Skin epidermis (tissue), 12 donors: ENCODE data around the gene ZBTB20.

Experiments
- H3K27ac ChIP-seq, 21 experiments: fragments of 200-600 bp; sonication (generic) in 11 of 21; one replicate each; pipeline ENCODE4 v1.5.0; 2020; ENCODE audit warnings: mild to moderate bottlenecking in 3 of 21, inconsistent platforms in 2 of 21, moderate library complexity in 2 of 21
- H3K4me3 ChIP-seq, 7 experiments: fragments of 200-600 bp; sonication (generic) in 2 of 7; one replicate each; pipeline ENCODE4 v1.5.0; 2020; ENCODE audit warnings: inconsistent platforms in 2 of 7, mild to moderate bottlenecking in 2 of 7, moderate library complexity in 1 of 7

The ZBTB20 gene

GRCh38 chr3:114669614-114670013 is 477.5 kb downstream of the ZBTB20 start:
- peak overlapping the region in 1 of 21 experiments; percentile 29 for H3K27ac ChIP-seq
- H3K4me3 ChIP-seq = no peak overlapping the region

DNA sequence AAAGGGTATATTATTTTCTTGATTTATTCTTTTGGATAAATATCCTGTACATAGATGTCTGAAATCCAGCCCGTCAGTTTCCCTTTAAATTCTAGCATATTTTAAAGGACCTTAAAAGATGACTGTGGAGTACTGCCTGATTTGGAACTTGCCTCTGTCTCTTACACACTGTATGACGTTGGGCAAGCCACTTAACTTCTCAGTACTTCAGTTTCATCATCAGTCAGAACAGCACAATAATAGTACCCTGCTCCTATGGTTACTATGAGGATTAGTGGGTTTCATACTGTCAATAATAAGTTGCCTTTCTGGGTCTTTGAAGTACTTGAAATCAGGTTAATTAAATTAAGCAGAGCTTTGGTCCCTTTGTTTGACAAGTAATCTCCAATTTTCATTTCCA is 479.0 kb downstream of the ZBTB20 start:
- no peak overlapping the region for H3K27ac ChIP-seq
- no peak overlapping the region for H3K4me3 ChIP-seq

DNA sequence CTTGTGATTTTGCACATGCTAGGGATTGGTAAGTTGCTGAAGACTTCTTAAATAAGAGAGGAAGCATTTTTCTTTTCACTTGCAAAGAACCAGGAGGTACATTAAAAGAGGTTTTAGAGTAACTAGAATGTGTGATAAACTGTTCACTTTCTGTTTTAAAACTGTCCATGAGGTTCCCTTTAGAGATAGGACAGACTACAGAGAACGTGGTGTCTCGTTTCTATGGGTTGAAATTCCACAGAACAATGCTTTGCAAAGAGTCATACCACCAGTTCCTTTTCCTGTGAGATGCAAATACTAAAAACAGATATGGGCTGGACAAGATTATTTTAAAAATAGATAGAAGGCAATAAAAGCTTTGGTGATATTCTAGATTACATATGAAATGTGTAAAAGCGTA is 480.5 kb downstream of the ZBTB20 start:
- H3K4me3 ChIP-seq = no peak overlapping the region
- peak overlapping the region in 1 of 21 experiments; percentile 28 for H3K27ac ChIP-seq

GRCh38 chr3:114664006-114664405 is 483.1 kb downstream of the ZBTB20 start:
- Histone ChIP-seq H3K4me3 (no peak overlapping the region), H3K27ac (no peak overlapping the region)

DNA sequence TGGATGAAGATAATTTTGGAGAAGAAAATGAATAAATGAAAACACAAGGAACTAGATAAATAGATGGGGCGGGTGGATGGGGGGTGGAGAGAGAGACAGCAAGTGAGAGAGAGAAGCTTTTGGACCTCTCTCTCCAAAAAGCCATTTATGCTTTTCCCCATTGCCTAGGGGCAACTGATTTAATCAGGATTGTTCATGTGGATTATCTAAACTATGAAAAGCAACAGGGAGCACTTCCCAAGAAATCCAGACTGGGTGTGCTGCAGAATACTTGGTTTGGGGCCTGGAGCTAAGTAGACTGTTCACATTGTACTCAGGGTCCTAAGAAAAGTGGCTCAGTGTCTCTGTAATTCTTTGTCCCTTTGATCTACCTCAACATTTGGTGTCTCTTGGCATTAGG is 486.3 kb downstream of the ZBTB20 start:
- peak overlapping the region in 11 of 21 experiments; percentile 1 to 89 (median 59) for H3K27ac ChIP-seq
- no peak overlapping the region for H3K4me3 ChIP-seq

GRCh38 chr3:114660124-114660523 is 487.0 kb downstream of the ZBTB20 start:
- Histone ChIP-seq H3K27ac (peak overlapping the region in 16 of 21 experiments; percentile 13 to 89 (median 56)), H3K4me3 (no peak overlapping the region)

DNA sequence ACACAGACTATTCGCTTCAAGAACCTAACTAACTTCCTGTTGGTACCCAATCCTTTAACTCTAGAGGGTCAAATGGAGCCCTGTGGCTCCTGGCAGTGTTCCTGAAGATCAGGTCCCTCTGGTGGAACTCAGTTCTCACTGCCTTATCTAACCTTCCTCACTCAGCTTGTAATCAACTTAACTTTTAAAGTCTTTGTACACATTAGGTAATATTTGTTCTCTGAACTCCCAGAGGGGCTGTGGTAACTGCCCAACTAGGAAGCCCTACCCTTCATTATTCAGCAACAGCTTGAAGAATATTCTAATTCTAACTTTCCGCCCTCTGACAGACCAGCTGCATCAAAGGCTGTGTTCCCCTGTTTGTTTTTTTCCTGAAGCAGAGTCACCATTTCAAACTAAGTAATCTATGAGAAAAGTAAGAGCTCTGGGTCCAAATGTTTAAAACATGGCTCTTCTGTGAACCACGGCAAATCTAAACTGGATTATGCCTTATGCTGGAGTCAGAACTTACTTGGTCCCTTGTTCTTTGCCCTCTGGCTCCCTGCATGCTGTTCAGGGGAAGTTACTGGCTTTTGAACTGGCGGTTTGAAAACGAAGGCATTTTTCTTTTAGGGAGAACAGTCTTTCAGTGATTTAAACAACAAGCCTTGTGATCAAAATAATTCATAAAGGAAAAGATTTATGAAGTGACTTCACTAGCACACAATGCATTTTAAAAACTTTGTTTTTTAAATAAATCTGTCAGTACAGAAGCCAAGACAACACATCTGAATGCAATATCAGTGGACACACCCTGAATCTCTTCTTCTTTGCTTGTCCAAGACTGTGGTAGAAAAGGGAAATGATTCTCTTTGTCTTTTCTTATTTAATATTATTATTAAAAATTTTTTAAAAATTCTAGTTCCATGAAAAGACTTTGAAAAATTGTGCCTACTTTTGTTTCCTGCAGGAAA is 487.7 kb downstream of the ZBTB20 start:
- Histone ChIP-seq H3K4me3 (no peak overlapping the region), H3K27ac (peak overlapping the region in 18 of 21 experiments; percentile 13 to 89 (median 52))

- Histone ChIP-seq H3K27ac (peak overlapping the region in 1 of 21 experiments; percentile 8), H3K4me3 (no peak overlapping the region)
Measured at GRCh38 chr3:114651555-114651954, 495.5 kb downstream of the ZBTB20 start.

GRCh38 chr3:114650808-114651207 is 496.3 kb downstream of the ZBTB20 start:
- Histone ChIP-seq H3K4me3 (no peak overlapping the region), H3K27ac (peak overlapping the region in 2 of 21 experiments; percentile 24 to 50)

DNA sequence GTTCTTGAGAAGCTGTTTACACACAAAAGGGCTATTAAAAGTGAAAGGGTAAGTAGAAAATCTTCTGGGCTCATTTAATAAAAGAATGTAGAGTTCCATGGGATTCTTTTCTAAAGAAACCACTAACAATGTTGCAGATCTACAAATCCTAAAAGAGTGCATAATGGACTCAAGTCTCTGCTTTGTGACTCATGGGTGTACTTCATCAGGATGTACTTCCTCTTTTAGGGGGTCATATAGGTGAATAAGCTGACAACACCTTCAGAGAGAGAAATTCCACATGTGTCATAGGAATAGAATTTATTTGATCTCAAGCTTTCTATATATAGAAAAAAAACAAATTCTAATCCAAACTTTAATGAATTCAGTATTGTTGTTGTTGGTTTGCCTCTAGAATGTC is 497.8 kb downstream of the ZBTB20 start:
- H3K4me3 ChIP-seq = no peak overlapping the region
- peak overlapping the region in 2 of 21 experiments; percentile 47 to 50 for H3K27ac ChIP-seq

GRCh38 chr3:114646526-114646925 is 500.6 kb downstream of the ZBTB20 start:
- Histone ChIP-seq H3K27ac (no peak overlapping the region), H3K4me3 (no peak overlapping the region)

DNA sequence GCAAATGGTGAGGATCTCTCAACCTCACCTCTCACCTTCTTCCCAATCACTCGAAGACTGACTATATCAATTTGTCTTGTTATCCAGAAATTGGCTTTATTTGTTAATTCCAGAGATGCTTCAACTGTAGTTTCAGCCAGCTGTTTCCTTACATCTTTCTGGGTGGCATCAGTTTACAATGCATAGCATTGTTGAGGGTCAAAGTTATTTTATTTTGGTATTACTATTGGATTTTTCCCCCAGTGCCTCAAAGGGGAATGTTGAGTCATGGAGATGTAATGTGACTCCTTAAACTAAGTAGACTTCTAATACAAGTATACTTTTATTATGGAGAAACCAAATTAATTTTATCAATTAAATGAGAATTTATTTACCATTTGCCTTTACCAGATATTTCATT is 501.7 kb downstream of the ZBTB20 start:
- Histone ChIP-seq H3K27ac (no peak overlapping the region), H3K4me3 (no peak overlapping the region)

GRCh38 chr3:114644367-114644766 is 502.7 kb downstream of the ZBTB20 start:
- no peak overlapping the region for H3K27ac ChIP-seq
- no peak overlapping the region for H3K4me3 ChIP-seq

- Histone ChIP-seq H3K4me3 (no peak overlapping the region), H3K27ac (no peak overlapping the region)
Measured at GRCh38 chr3:114642951-114643741, 503.9 kb downstream of the ZBTB20 start.

DNA sequence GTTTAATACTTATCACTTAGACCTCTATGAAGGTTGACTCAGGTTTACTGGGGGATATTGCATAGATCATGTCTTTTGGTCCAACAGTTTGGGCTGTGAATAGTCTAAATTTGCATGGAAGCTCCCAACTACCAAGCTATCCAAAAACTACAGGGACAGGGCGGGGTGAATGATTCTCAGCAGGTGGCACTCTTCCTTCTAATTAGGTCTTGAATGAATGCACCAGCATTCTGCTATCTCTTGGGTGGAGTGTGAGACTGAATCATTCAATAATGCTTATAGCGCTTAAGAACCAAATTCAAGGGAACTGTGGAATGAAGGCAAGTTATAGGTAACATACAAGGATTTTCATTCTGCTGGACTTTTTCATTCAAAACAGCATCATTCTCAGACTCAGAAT is 507.0 kb downstream of the ZBTB20 start:
- Histone ChIP-seq H3K27ac (no peak overlapping the region), H3K4me3 (no peak overlapping the region)

- Histone ChIP-seq H3K4me3 (no peak overlapping the region), H3K27ac (no peak overlapping the region)
Measured at GRCh38 chr3:114639171-114639570, 507.9 kb downstream of the ZBTB20 start.

DNA sequence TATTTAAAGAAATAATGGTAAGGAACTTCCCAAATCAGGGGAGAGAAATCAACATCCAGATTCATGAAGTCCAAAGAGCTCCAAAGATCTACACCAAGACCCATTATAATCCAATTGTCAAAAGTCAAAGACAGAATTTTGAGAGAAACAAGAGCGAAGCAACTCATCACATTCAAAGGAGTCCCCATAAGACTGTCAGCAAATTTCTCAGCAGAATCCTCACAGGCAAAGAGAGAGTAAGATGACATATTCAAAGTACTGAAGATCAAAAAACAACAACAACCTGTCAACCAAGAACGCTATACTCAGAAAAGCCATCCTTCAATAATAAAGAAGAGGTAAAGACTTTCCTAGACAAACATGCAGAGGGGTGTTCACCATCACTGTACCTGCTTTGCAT is 511.2 kb downstream of the ZBTB20 start:
- Histone ChIP-seq H3K27ac (no peak overlapping the region), H3K4me3 (no peak overlapping the region)

DNA sequence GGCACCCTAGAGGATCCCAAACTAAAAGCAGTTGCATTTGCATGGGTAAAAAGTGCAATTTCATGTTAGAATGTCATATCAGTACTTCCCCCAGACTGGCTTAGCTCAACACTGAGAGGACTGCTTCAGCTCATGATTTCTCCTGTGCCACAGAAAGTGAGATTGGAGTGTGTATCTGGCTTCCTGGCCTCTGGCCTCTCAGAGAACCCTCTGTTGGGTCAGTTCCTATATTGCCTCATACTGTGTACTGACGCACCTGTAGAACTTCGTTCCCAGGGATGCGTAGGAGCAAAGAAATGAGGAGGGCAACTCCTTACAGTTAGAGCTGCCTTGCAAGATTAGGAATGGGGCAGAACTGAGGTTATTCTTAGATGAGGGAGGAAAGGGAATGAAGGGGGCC is 512.5 kb downstream of the ZBTB20 start:
- H3K4me3 ChIP-seq = no peak overlapping the region
- no peak overlapping the region for H3K27ac ChIP-seq

DNA sequence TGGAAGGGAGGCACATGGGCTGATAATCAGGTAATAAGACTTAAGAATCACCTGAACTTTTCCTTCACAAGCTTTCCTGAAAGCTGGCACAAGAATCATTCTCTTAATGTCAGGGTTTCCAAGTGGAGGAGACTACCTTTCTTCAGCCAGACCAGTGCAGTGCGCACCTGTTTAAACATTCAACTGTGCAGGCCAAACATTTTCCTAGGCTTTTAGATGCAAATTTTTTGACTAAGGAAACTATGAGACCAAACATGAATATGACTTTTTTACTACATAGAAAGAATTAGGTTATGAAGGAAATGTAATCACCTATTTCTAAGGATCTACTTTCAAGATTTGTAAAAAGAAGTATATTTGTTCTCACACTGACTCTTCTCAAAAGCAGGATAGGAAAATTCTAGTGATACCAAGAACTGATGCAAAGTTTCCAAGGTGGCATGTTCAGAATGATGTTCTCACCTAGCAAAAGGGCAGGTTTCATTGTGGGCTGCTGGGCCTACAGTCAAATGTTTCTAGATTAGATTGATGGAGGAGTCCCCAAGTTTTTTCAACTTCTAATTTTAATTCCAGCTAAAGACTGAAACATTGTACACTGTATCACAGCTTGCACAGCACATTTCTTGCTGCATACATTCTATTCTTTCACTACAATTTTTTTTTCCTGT is 514.2 kb downstream of the ZBTB20 start:
- H3K27ac ChIP-seq = no peak overlapping the region
- no peak overlapping the region for H3K4me3 ChIP-seq

GRCh38 chr3:114627770-114628169 is 519.3 kb downstream of the ZBTB20 start:
- no peak overlapping the region for H3K4me3 ChIP-seq
- peak overlapping the region in 6 of 21 experiments; percentile 1 to 55 (median 18) for H3K27ac ChIP-seq
